ENCODE measurements around the gene DTHD1. TPM values are rescaled to one million over a fixed set of nuclear protein-coding genes. Genes with fewer than 3 reads are reported as not detected.

DTHD1 gene
- total and polyA plus RNA-seq, 2 of the 8 experiments (the other 6 are each of a cell fraction or from before 2014, with no cell fraction given) = not detected

- no peak for TF ChIP-seq CHD7 (IDR thresholded peaks at IDR 0.05; ENCODE audit: insufficient replicate concordance, low read length)
- TF ChIP-seq MAFK (IDR thresholded peaks at IDR 0.05; ENCODE audit: low read depth, low read length) = no peak
These were observed 8.1 kb upstream of the DTHD1 start (continued) for GRCh38 chr4:36273276-36273675.
